ENCODE results near the gene SPRED3. TPM values are rescaled to one million over a fixed set of nuclear protein-coding genes. Genes with fewer than 3 reads are reported as not detected.

SPRED3 gene
- polyA plus RNA-seq, 1 donor from 2014 or later, result 4.9 TPM

- H4K20me1 ChIP-seq (ENCODE audit: insufficient read depth), result no peaks in the 10 kb centered on the region
- no peaks in the 10 kb centered on the region for H3K9me3 ChIP-seq (ENCODE audit: low read length)
- no peak overlapping the region for H3K4me3 ChIP-seq (ENCODE audit: low read length)
- no peak overlapping the region for H3K9ac ChIP-seq (ENCODE audit: low read length)
- H3K27me3 ChIP-seq (ENCODE audit: insufficient read depth, low read depth, low read length), result peaks cover 9% of the 10 kb centered on the region
- H3K4me2 ChIP-seq (ENCODE audit: low read length), result no peak overlapping the region
- H3F3A ChIP-seq (ENCODE audit: insufficient read depth, low read length, poor library complexity, severe bottlenecking), result no peaks in the 10 kb centered on the region
- H3K36me3 ChIP-seq (ENCODE audit: insufficient read depth, low read length), result no peaks in the 10 kb centered on the region
- H2AFZ ChIP-seq (ENCODE audit: low read depth, low read length), result no peak overlapping the region
- no peak for TF ChIP-seq TAF1 (IDR thresholded peaks at IDR 0.05; ENCODE audit: low read depth)
- TF ChIP-seq MXI1 (conservative IDR thresholded peaks at IDR 0.05; ENCODE audit: poor library complexity, severe bottlenecking), result no peak
- no peak for TF ChIP-seq EZH2 (IDR thresholded peaks at IDR 0.05; ENCODE audit: borderline replicate concordance, insufficient read depth, low read length, poor library complexity, severe bottlenecking)
- TF ChIP-seq EP300 (conservative IDR thresholded peaks at IDR 0.05; ENCODE audit: poor library complexity, severe bottlenecking), result no peak
- TF ChIP-seq POLR2AphosphoS5 (IDR thresholded peaks at IDR 0.05), result no peak
- TF ChIP-seq SMC3 (conservative IDR thresholded peaks at IDR 0.05; ENCODE audit: poor library complexity), result no peak
- TF ChIP-seq REST (IDR thresholded peaks at IDR 0.05; ENCODE audit: borderline replicate concordance), result no peak
- TF ChIP-seq, protein P1, sequence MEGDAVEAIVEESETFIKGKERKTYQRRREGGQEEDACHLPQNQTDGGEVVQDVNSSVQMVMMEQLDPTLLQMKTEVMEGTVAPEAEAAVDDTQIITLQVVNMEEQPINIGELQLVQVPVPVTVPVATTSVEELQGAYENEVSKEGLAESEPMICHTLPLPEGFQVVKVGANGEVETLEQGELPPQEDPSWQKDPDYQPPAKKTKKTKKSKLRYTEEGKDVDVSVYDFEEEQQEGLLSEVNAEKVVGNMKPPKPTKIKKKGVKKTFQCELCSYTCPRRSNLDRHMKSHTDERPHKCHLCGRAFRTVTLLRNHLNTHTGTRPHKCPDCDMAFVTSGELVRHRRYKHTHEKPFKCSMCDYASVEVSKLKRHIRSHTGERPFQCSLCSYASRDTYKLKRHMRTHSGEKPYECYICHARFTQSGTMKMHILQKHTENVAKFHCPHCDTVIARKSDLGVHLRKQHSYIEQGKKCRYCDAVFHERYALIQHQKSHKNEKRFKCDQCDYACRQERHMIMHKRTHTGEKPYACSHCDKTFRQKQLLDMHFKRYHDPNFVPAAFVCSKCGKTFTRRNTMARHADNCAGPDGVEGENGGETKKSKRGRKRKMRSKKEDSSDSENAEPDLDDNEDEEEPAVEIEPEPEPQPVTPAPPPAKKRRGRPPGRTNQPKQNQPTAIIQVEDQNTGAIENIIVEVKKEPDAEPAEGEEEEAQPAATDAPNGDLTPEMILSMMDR (IDR thresholded peaks at IDR 0.05; ENCODE audit: poor library complexity, severe bottlenecking), result no peak
- TF ChIP-seq RAD21 (conservative IDR thresholded peaks at IDR 0.05), result no peak
- H3K79me2 ChIP-seq (replicated peaks; ENCODE audit: insufficient read depth, low read length), result no peaks in the 10 kb centered on the region
- H3K27ac ChIP-seq (ENCODE audit: low read length), result no peak overlapping the region
- no peaks in the 10 kb centered on the region for H3K9me2 ChIP-seq (ENCODE audit: insufficient read depth, low read length)
Observed at GRCh38 chr19:38437917-38438316, 49.4 kb downstream of the SPRED3 start.

GRCh38 chr19:38440592-38440991 is 52.1 kb downstream of the SPRED3 start:
- no peaks in the 10 kb centered on the region for H3K9me3 ChIP-seq (ENCODE audit: low read length)
- H4K20me1 ChIP-seq (ENCODE audit: insufficient read depth), result no peaks in the 10 kb centered on the region
- H2AFZ ChIP-seq (ENCODE audit: low read depth, low read length), result no peak overlapping the region
- H3K79me2 ChIP-seq (replicated peaks; ENCODE audit: insufficient read depth, low read length), result no peaks in the 10 kb centered on the region
- H3F3A ChIP-seq (ENCODE audit: insufficient read depth, low read length, poor library complexity, severe bottlenecking), result no peaks in the 10 kb centered on the region
- no peak for TF ChIP-seq MXI1 (conservative IDR thresholded peaks at IDR 0.05; ENCODE audit: poor library complexity, severe bottlenecking)
- TF ChIP-seq EP300 (conservative IDR thresholded peaks at IDR 0.05; ENCODE audit: poor library complexity, severe bottlenecking), result no peak
- TF ChIP-seq, protein P1 (IDR thresholded peaks at IDR 0.05; ENCODE audit: poor library complexity, severe bottlenecking), result no peak
- no peak for TF ChIP-seq REST (IDR thresholded peaks at IDR 0.05; ENCODE audit: borderline replicate concordance)
- no peak for TF ChIP-seq RAD21 (conservative IDR thresholded peaks at IDR 0.05)
- TF ChIP-seq TAF1 (IDR thresholded peaks at IDR 0.05; ENCODE audit: low read depth), result no peak
- TF ChIP-seq EZH2 (IDR thresholded peaks at IDR 0.05; ENCODE audit: borderline replicate concordance, insufficient read depth, low read length, poor library complexity, severe bottlenecking), result no peak
- no peak for TF ChIP-seq POLR2AphosphoS5 (IDR thresholded peaks at IDR 0.05)
- TF ChIP-seq SMC3 (conservative IDR thresholded peaks at IDR 0.05; ENCODE audit: poor library complexity), result no peak
- no peak overlapping the region for H3K4me3 ChIP-seq (ENCODE audit: low read length)
- H3K4me2 ChIP-seq (ENCODE audit: low read length), result no peak overlapping the region
- no peak overlapping the region for H3K9ac ChIP-seq (ENCODE audit: low read length)
- H3K27me3 ChIP-seq (ENCODE audit: insufficient read depth, low read depth, low read length), result no peaks in the 10 kb centered on the region
- no peaks in the 10 kb centered on the region for H3K36me3 ChIP-seq (ENCODE audit: insufficient read depth, low read length)
- H3K9me2 ChIP-seq (ENCODE audit: insufficient read depth, low read length), result no peaks in the 10 kb centered on the region
- H3K27ac ChIP-seq (ENCODE audit: low read length), result no peak overlapping the region

Data from neural cell (in vitro differentiated cells).